ENCODE data around the gene ABLIM2. TPM values are rescaled to one million over a fixed set of nuclear protein-coding genes. Genes with fewer than 3 reads are reported as not detected.

The ABLIM2 gene
- polyA plus RNA-seq, 2 of the 4 experiments (the other 2 are of a cell fraction): 0.21 to 0.40 TPM

- POLR2A ChIA-PET: no interaction called here
- Histone ChIP-seq H3K9me3 (no peaks in the 10 kb centered on the region), H3K4me3 (no peak overlapping the region), H3K4me2 (no peak overlapping the region), H3K4me1 (no peaks in the 10 kb centered on the region), H3K27ac (no peak overlapping the region)
- DNase-seq (ENCODE audit: low read depth in 1 of 2, low spot score in 1 of 2) (no peak), FAIRE-seq (no peak), ATAC-seq (no peak)
- 54% methylated on average over 2 of the region's 10 CpGs for WGBS (ENCODE audit: missing lambda C conversion rate)
- CTCF ChIA-PET: no interaction called here
- TF ChIP-seq HEYL (CRISPR knock-in tag; IDR thresholded peaks at IDR 0.05): no peak
- TF ChIP-seq SREBF2 (IDR thresholded peaks at IDR 0.05): no peak
- no peak for TF ChIP-seq CHD4 (IDR thresholded peaks at IDR 0.05; ENCODE audit: borderline replicate concordance)
- no peak for TF ChIP-seq MAX (IDR thresholded peaks at IDR 0.05)
- no peak for TF ChIP-seq JUN (IDR thresholded peaks at IDR 0.05)
- TF ChIP-seq BCL3 (IDR thresholded peaks at IDR 0.05): no peak
- no peak for TF ChIP-seq EP300 (IDR thresholded peaks at IDR 0.05)
- no peak for TF ChIP-seq HMGXB4 (CRISPR knock-in tag; IDR thresholded peaks at IDR 0.05; ENCODE audit: borderline replicate concordance)
- no peak for TF ChIP-seq GATA3 (IDR thresholded peaks at IDR 0.05; ENCODE audit: borderline replicate concordance)
- no peak for TF ChIP-seq ELK1 (IDR thresholded peaks at IDR 0.05; ENCODE audit: low read depth, low read length)
- no peak for TF ChIP-seq EHF (CRISPR knock-in tag; IDR thresholded peaks at IDR 0.05)
- no peak for TF ChIP-seq CHD2 (IDR thresholded peaks at IDR 0.05; ENCODE audit: low read length, partially characterized antibody)
- no peak for TF ChIP-seq SMC3 (IDR thresholded peaks at IDR 0.05)
- no peak for TF ChIP-seq JUNB (IDR thresholded peaks at IDR 0.05)
Measured at GRCh38 chr4:8005814-8006215, 152.8 kb downstream of the ABLIM2 start.

GRCh38 chr4:8005033-8005808 lies 153.4 kb downstream of the ABLIM2 start:
- DNase-seq (ENCODE audit: low read depth in 1 of 2, low spot score in 1 of 2): no peak
- FAIRE-seq: no peak
- no peaks in the 10 kb centered on the region for H3K9me3 ChIP-seq
- H3K4me3 ChIP-seq: no peak overlapping the region
- POLR2A ChIA-PET: no interaction called here
- no peak overlapping the region for H3K27ac ChIP-seq
- no peak overlapping the region for H3K4me2 ChIP-seq
- CTCF ChIA-PET: no interaction called here
- TF ChIP-seq BHLHE40 (IDR thresholded peaks at IDR 0.05; ENCODE audit: low read depth, low read length): no peak
- TF ChIP-seq REST (IDR thresholded peaks at IDR 0.05): no peak
- no peak for TF ChIP-seq KDM5A (IDR thresholded peaks at IDR 0.05)
- no peak for TF ChIP-seq POLR2A (IDR thresholded peaks at IDR 0.05; ENCODE audit: low read length)
- no peak for TF ChIP-seq NR3C1 (IDR thresholded peaks at IDR 0.05)
- TF ChIP-seq RCOR1 (IDR thresholded peaks at IDR 0.05; ENCODE audit: low read depth, low read length): no peak
- ATAC-seq: no peak
- no peaks in the 10 kb centered on the region for H3K4me1 ChIP-seq
- 80% methylated on average over 35 of the region's 36 CpGs for WGBS (ENCODE audit: missing lambda C conversion rate)
